ENCODE measurements around the gene CADM3.

CADM3 gene

GRCh38 chr1:159229896-159230295 is 58.5 kb downstream of the CADM3 start:
- TF ChIP-seq FOXP2 (optimal IDR thresholded peaks at IDR 0.05; ENCODE audit: borderline replicate concordance, extremely low read depth, extremely low read length, insufficient read depth) = no peak
- no peak for TF ChIP-seq POLR2AphosphoS5 (IDR thresholded peaks at IDR 0.05; ENCODE audit: low read depth, low read length)
- no peak for TF ChIP-seq TAF1 (IDR thresholded peaks at IDR 0.05; ENCODE audit: borderline replicate concordance, insufficient read depth, low read length)
- TF ChIP-seq, protein P1, sequence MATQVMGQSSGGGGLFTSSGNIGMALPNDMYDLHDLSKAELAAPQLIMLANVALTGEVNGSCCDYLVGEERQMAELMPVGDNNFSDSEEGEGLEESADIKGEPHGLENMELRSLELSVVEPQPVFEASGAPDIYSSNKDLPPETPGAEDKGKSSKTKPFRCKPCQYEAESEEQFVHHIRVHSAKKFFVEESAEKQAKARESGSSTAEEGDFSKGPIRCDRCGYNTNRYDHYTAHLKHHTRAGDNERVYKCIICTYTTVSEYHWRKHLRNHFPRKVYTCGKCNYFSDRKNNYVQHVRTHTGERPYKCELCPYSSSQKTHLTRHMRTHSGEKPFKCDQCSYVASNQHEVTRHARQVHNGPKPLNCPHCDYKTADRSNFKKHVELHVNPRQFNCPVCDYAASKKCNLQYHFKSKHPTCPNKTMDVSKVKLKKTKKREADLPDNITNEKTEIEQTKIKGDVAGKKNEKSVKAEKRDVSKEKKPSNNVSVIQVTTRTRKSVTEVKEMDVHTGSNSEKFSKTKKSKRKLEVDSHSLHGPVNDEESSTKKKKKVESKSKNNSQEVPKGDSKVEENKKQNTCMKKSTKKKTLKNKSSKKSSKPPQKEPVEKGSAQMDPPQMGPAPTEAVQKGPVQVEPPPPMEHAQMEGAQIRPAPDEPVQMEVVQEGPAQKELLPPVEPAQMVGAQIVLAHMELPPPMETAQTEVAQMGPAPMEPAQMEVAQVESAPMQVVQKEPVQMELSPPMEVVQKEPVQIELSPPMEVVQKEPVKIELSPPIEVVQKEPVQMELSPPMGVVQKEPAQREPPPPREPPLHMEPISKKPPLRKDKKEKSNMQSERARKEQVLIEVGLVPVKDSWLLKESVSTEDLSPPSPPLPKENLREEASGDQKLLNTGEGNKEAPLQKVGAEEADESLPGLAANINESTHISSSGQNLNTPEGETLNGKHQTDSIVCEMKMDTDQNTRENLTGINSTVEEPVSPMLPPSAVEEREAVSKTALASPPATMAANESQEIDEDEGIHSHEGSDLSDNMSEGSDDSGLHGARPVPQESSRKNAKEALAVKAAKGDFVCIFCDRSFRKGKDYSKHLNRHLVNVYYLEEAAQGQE (IDR thresholded peaks at IDR 0.05; ENCODE audit: insufficient read depth in 1 of 2, low read depth in 2 of 2, low read length in 2 of 2) = no peak
- TF ChIP-seq SIN3A (IDR thresholded peaks at IDR 0.05; ENCODE audit: borderline replicate concordance, insufficient read depth, low read length) = no peak

- no peak for TF ChIP-seq SIN3A (IDR thresholded peaks at IDR 0.05; ENCODE audit: borderline replicate concordance, insufficient read depth, low read length)
- TF ChIP-seq POLR2AphosphoS5 (IDR thresholded peaks at IDR 0.05; ENCODE audit: low read depth, low read length) = no peak
- TF ChIP-seq FOXP2 (optimal IDR thresholded peaks at IDR 0.05; ENCODE audit: borderline replicate concordance, extremely low read depth, extremely low read length, insufficient read depth) = no peak
- TF ChIP-seq, protein P1 (IDR thresholded peaks at IDR 0.05; ENCODE audit: insufficient read depth in 1 of 2, low read depth in 2 of 2, low read length in 2 of 2) = no peak
- no peak for TF ChIP-seq TAF1 (IDR thresholded peaks at IDR 0.05; ENCODE audit: borderline replicate concordance, insufficient read depth, low read length)
Observed at GRCh38 chr1:159239551-159240220, 68.3 kb downstream of the CADM3 start.

DNA sequence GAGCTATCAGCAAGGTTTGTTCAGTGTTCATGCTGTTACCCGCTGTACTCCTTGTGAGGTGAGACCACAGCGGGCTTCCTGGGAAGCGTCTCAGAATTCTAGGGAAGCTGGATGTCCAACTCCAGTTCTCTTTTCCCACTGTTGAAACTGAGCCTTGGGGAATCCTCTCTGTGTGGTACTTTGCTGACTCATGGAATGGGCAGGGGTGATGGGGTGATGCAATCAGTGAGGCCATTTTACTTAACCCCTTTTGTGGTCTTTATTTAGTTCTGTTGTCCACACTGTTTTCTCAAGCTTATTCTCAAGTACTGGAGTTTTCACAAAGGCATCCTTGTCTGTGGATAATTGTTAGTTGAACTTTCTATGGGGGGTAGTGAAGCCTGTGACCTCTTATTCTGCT is 75.9 kb downstream of the CADM3 start:
- TF ChIP-seq FOXP2 (optimal IDR thresholded peaks at IDR 0.05; ENCODE audit: borderline replicate concordance, extremely low read depth, extremely low read length, insufficient read depth) = no peak
- no peak for TF ChIP-seq POLR2AphosphoS5 (IDR thresholded peaks at IDR 0.05; ENCODE audit: low read depth, low read length)
- TF ChIP-seq, protein P1 (IDR thresholded peaks at IDR 0.05; ENCODE audit: insufficient read depth in 1 of 2, low read depth in 2 of 2, low read length in 2 of 2) = no peak
- no peak for TF ChIP-seq TAF1 (IDR thresholded peaks at IDR 0.05; ENCODE audit: borderline replicate concordance, insufficient read depth, low read length)
- TF ChIP-seq SIN3A (IDR thresholded peaks at IDR 0.05; ENCODE audit: borderline replicate concordance, insufficient read depth, low read length) = no peak

- TF ChIP-seq SIN3A (IDR thresholded peaks at IDR 0.05; ENCODE audit: borderline replicate concordance, insufficient read depth, low read length) = no peak
- no peak for TF ChIP-seq FOXP2 (optimal IDR thresholded peaks at IDR 0.05; ENCODE audit: borderline replicate concordance, extremely low read depth, extremely low read length, insufficient read depth)
- no peak for TF ChIP-seq POLR2AphosphoS5 (IDR thresholded peaks at IDR 0.05; ENCODE audit: low read depth, low read length)
- TF ChIP-seq, protein P1 (IDR thresholded peaks at IDR 0.05; ENCODE audit: insufficient read depth in 1 of 2, low read depth in 2 of 2, low read length in 2 of 2) = no peak
Observed at GRCh38 chr1:159248311-159248710, 76.9 kb downstream of the CADM3 start.
